H9 (cell line): ENCODE measurements around the gene NUDT14. TPM values are rescaled to one million over a fixed set of nuclear protein-coding genes. Genes with fewer than 3 reads are reported as not detected.

ENCODE experiments used
- DNase-seq: peaks from one replicate; pipeline ENCODE4 v3.0.0-alpha.2; 2017
- H2AFZ ChIP-seq: one replicate; pipeline ENCODE4 v1.6.1; 2013; ENCODE audit warnings: mild to moderate bottlenecking, low read length, control low read depth, moderate library complexity
- H2AK5ac ChIP-seq: 2 replicates; pipeline ENCODE4 v1.6.1; 2013; ENCODE audit warnings: low read length, control low read depth, mixed read lengths; ENCODE audit not compliant: insufficient read length
- H2BK120ac ChIP-seq: one replicate; pipeline ENCODE4 v1.6.1; 2013; ENCODE audit warnings: low read depth, mild to moderate bottlenecking, low read length, control low read depth, inconsistent platforms; ENCODE audit not compliant: poor library complexity, severe bottlenecking
- H2BK12ac ChIP-seq: 2 replicates; pipeline ENCODE4 v1.6.1; 2013; ENCODE audit warnings: low read length, control low read depth, mixed read lengths, low read depth; ENCODE audit not compliant: insufficient read length
- H2BK15ac ChIP-seq: 2 replicates; pipeline ENCODE4 v1.6.1; 2013; ENCODE audit warnings: low read depth, low read length, control low read depth
- H2BK20ac ChIP-seq: one replicate; pipeline ENCODE4 v1.6.1; 2013; ENCODE audit warnings: low read depth, mild to moderate bottlenecking, low read length, control low read depth, inconsistent platforms; ENCODE audit not compliant: poor library complexity, severe bottlenecking
- H2BK5ac ChIP-seq: 2 replicates; pipeline ENCODE4 v1.6.1; 2013; ENCODE audit warnings: low read length, control low read depth, mixed read lengths; ENCODE audit not compliant: insufficient read length
- H3K14ac ChIP-seq: 2 replicates; pipeline ENCODE4 v1.6.1; 2013; ENCODE audit warnings: low read length, control low read depth; ENCODE audit not compliant: insufficient read depth
- H3K18ac ChIP-seq: 2 replicates; pipeline ENCODE4 v1.6.1; 2013; ENCODE audit warnings: low read depth, mild to moderate bottlenecking, mixed read lengths, low read length, control low read depth; ENCODE audit not compliant: insufficient read length
- H3K23ac ChIP-seq: 2 replicates; pipeline ENCODE4 v1.6.1; 2013; ENCODE audit warnings: low read length, control low read depth, mixed read lengths, low read depth; ENCODE audit not compliant: insufficient read length
- H3K23me2 ChIP-seq: 2 replicates; pipeline ENCODE4 v1.6.1; 2013; ENCODE audit warnings: low read depth, mild to moderate bottlenecking, mixed read lengths, low read length, control low read depth; ENCODE audit not compliant: insufficient read length, poor library complexity, severe bottlenecking
- H3K27ac ChIP-seq: 2 replicates; pipeline ENCODE4 v1.5.1; 2013; ENCODE audit warnings: low read length, control low read depth, mixed read lengths, low read depth; ENCODE audit not compliant: insufficient read length
- H3K27me3 ChIP-seq: 2 replicates; pipeline ENCODE4 v1.6.1; 2013; ENCODE audit warnings: low read length, control low read depth, inconsistent platforms; ENCODE audit not compliant: insufficient read depth
- H3K4ac ChIP-seq: 2 replicates; pipeline ENCODE4 v1.6.1; 2013; ENCODE audit warnings: low read depth, mild to moderate bottlenecking, control low read depth, inconsistent platforms, low read length, moderate library complexity
- H3K4me1 ChIP-seq: 2 replicates; pipeline ENCODE4 v1.6.1; 2013; ENCODE audit warnings: low read length, control low read depth, inconsistent platforms; ENCODE audit not compliant: insufficient read depth
- H3K4me2 ChIP-seq: 2 replicates; pipeline ENCODE4 v1.6.1; 2013; ENCODE audit warnings: low read length, control low read depth, mixed read lengths; ENCODE audit not compliant: insufficient read length, insufficient read depth
- H3K56ac ChIP-seq: 2 replicates; pipeline ENCODE4 v1.6.1; 2013; ENCODE audit warnings: low read depth, mild to moderate bottlenecking, mixed read lengths, low read length, control low read depth; ENCODE audit not compliant: insufficient read length
- H3K79me1 ChIP-seq: 2 replicates; pipeline ENCODE4 v1.6.1; 2013; ENCODE audit warnings: low read depth, mild to moderate bottlenecking, moderate library complexity, low read length, control low read depth, inconsistent platforms; ENCODE audit not compliant: insufficient read depth, poor library complexity, severe bottlenecking
- H3K79me2 ChIP-seq: 2 replicates; pipeline ENCODE4 v1.6.1; 2013; ENCODE audit warnings: low read length, control low read depth, inconsistent platforms; ENCODE audit not compliant: insufficient read depth
- H3K9ac ChIP-seq: 2 replicates; pipeline ENCODE4 v1.6.1; 2013; ENCODE audit warnings: low read length, control low read depth, mixed read lengths; ENCODE audit not compliant: insufficient read length; ENCODE audit errors: extremely low read depth
- H3K9me3 ChIP-seq: one replicate; pipeline ENCODE4 v1.6.1; 2013; ENCODE audit warnings: low read depth, low read length, inconsistent platforms; ENCODE audit not compliant: control insufficient read depth
- H3T11ph ChIP-seq: one replicate; pipeline ENCODE4 v1.6.1; 2013; ENCODE audit warnings: mild to moderate bottlenecking, low read length, control low read depth, inconsistent platforms
- H4K20me1 ChIP-seq: one replicate; pipeline ENCODE4 v1.6.1; 2013; ENCODE audit not compliant: control insufficient read depth, insufficient read length, insufficient read depth
- H4K5ac ChIP-seq: 2 replicates; pipeline ENCODE4 v1.6.1; 2013; ENCODE audit warnings: low read depth, mild to moderate bottlenecking, mixed read lengths, low read length, control low read depth; ENCODE audit not compliant: insufficient read length
- H4K8ac ChIP-seq: replicated peaks from 2 replicates; pipeline ENCODE4 v1.6.1; 2013; ENCODE audit warnings: low read length, control low read depth, mixed read lengths, low read depth; ENCODE audit not compliant: insufficient read length
- H4K91ac ChIP-seq: 2 replicates; pipeline ENCODE4 v1.6.1; 2013; ENCODE audit warnings: low read depth, mild to moderate bottlenecking, moderate library complexity, mixed read lengths, low read length, control low read depth; ENCODE audit not compliant: insufficient read length
- H3K27ac Mint-ChIP-seq, 3 experiments: 2 replicates in 2 of 3; 3 replicates in 1 of 3; pipeline ENCODE4 v1.8.0; 2020 to 2021; ENCODE audit warnings: mixed read lengths in 3 of 3, mild to moderate bottlenecking in 1 of 3, moderate library complexity in 1 of 3
- H3K27me3 Mint-ChIP-seq: 2 replicates; pipeline ENCODE4 v1.8.0; 2021; ENCODE audit warnings: low read depth, mild to moderate bottlenecking, moderate library complexity, mixed read lengths
- H3K36me3 Mint-ChIP-seq, 3 experiments: 2 replicates in 2 of 3; 3 replicates in 1 of 3; pipeline ENCODE4 v1.8.0; 2020 to 2021; ENCODE audit warnings: low read depth in 3 of 3, mixed read lengths in 3 of 3; ENCODE audit not compliant: insufficient read depth in 1 of 3
- H3K4me1 Mint-ChIP-seq, 2 experiments: 2 replicates each; pipeline ENCODE4 v1.8.0; 2020; ENCODE audit warnings: mixed read lengths in 2 of 2
- H3K4me3 Mint-ChIP-seq, 2 experiments: 2 replicates in 1 of 2; 3 replicates in 1 of 2; pipeline ENCODE4 v1.8.0; 2020 to 2021; ENCODE audit warnings: mild to moderate bottlenecking in 2 of 2, mixed read lengths in 2 of 2, moderate library complexity in 1 of 2
- H3K9me3 Mint-ChIP-seq, 2 experiments: 2 replicates in 1 of 2; 3 replicates in 1 of 2; pipeline ENCODE4 v1.8.0; 2020; ENCODE audit warnings: mild to moderate bottlenecking in 2 of 2, mixed read lengths in 2 of 2, moderate library complexity in 1 of 2
- WGBS: extraction: QIAGEN DNeasy Blood & Tissue Kit; methylation state at CpG from one replicate; pipeline ENCODE4 v1.1.7; 2013; ENCODE audit warnings: missing lambda C conversion rate, low lambda C conversion rate, mixed read lengths; ENCODE audit not compliant: insufficient read length; ENCODE audit errors: extremely low coverage; 5-methylcytosine and 5-hydroxymethylcytosine counted together
- long read RNA-seq: library from polyadenylated mRNA; unstranded; transcript quantifications from one replicate; pipeline ENCODE4 v2.0.0, GENCODE V29; 2020
- total RNA-seq: library from RNA; stranded (reverse); gene quantifications from 2 replicates; pipeline ENCODE4 v1.2.1, GENCODE V29; 2021
- TF ChIP-seq, protein P1 (sequence below): fragments of 200-600 bp; sonication (generic); conservative IDR thresholded peaks from 3 replicates; pipeline ENCODE4 v1.8.0; 2021; ENCODE audit warnings: antibody characterized with exemption, mild to moderate bottlenecking

The NUDT14 gene
- total RNA-seq, result 39.0 and 41.1 TPM in 2 replicates
- long read RNA-seq, transcript NUDT14-206 (5 exons, 1,042 nt), result minor isoform, 5 of 30 reads
- long read RNA-seq, transcript NUDT14-201 (4 exons, 570 nt), result minor isoform, 6 of 30 reads
- long read RNA-seq, transcript NUDT14-202 (5 exons, 845 nt), result major isoform, 9 of 30 reads
- long read RNA-seq, partial matches to known transcripts, result 0 of 30 reads
- long read RNA-seq, other reads (novel, unspliced or antisense), result 10 of 30 reads

- DNase-seq, result peak; percentile 83
- H4K20me1 ChIP-seq, result no peaks in the 10 kb centered on the region
- H4K5ac ChIP-seq, result no peak within 1 kb of the TSS
- TF ChIP-seq, protein P1, sequence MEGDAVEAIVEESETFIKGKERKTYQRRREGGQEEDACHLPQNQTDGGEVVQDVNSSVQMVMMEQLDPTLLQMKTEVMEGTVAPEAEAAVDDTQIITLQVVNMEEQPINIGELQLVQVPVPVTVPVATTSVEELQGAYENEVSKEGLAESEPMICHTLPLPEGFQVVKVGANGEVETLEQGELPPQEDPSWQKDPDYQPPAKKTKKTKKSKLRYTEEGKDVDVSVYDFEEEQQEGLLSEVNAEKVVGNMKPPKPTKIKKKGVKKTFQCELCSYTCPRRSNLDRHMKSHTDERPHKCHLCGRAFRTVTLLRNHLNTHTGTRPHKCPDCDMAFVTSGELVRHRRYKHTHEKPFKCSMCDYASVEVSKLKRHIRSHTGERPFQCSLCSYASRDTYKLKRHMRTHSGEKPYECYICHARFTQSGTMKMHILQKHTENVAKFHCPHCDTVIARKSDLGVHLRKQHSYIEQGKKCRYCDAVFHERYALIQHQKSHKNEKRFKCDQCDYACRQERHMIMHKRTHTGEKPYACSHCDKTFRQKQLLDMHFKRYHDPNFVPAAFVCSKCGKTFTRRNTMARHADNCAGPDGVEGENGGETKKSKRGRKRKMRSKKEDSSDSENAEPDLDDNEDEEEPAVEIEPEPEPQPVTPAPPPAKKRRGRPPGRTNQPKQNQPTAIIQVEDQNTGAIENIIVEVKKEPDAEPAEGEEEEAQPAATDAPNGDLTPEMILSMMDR, result no peak
- H2BK120ac ChIP-seq, result no peak within 1 kb of the TSS
- H3K14ac ChIP-seq, result no peak within 1 kb of the TSS; the same call in 1 of the 2 replicates
- Mint-ChIP-seq H3K9me3 (no peaks in the 10 kb centered on the region), H3K27ac (no peak within 1 kb of the TSS), H3K36me3 (no peaks in the 10 kb centered on the region), H3K4me1 (peaks cover 4 to 17% of the 10 kb centered on the region in 2 experiments; a peak in 3 of 4 replicates), H3K4me3 (peak within 1 kb of the TSS; percentile 66 to 84), H3K27me3 (peaks cover 40% of the 10 kb centered on the region)
- no peaks in the 10 kb centered on the region for H3K79me2 ChIP-seq
- H4K91ac ChIP-seq, result no peak within 1 kb of the TSS
- no peak within 1 kb of the TSS for H3K18ac ChIP-seq
- H3K9me3 ChIP-seq, result no peaks in the 10 kb centered on the region
- H3K23me2 ChIP-seq, result peaks cover 2% of the 10 kb centered on the region
- H3K4me2 ChIP-seq, result peak within 1 kb of the TSS; percentile 46
- no peaks in the 10 kb centered on the region for H3K4me1 ChIP-seq
- H4K8ac ChIP-seq, result no peak within 1 kb of the TSS
- H3K56ac ChIP-seq, result no peak within 1 kb of the TSS
- H3K27ac ChIP-seq, result no peak within 1 kb of the TSS
- no peaks in the 10 kb centered on the region; the same call in 1 of the 2 replicates for H3K27me3 ChIP-seq
- H3K9ac ChIP-seq, result peak within 1 kb of the TSS; percentile 10
- H2BK15ac ChIP-seq, result no peak within 1 kb of the TSS
- WGBS, result no CpG with 5 or more reads among the region's 106 CpGs
- H3K79me1 ChIP-seq, result no peaks in the 10 kb centered on the region
- H2BK12ac ChIP-seq, result no peak within 1 kb of the TSS
- H3T11ph ChIP-seq, result no peak within 1 kb of the TSS
- H3K23ac ChIP-seq, result no peak within 1 kb of the TSS
- H3K4ac ChIP-seq, result no peak within 1 kb of the TSS
- H2BK20ac ChIP-seq, result no peak within 1 kb of the TSS
- H2BK5ac ChIP-seq, result no peak within 1 kb of the TSS
- no peak within 1 kb of the TSS for H2AFZ ChIP-seq
- no peak within 1 kb of the TSS for H2AK5ac ChIP-seq
Observed at GRCh38 chr14:105180592-105181548, at the start of gene NUDT14. Gene NUDT14 (minus strand): TSS chr14:105181312. CDS start chr14:105181209, 103 bp downstream.
